ENCODE measurements around the gene OR4E2.
"Not testable (repeated sequence)": the region's sequence is repeated elsewhere in the genome, so short reads cannot be mapped to it uniquely, and the experiment has no call there.

The OR4E2 gene, protein sequence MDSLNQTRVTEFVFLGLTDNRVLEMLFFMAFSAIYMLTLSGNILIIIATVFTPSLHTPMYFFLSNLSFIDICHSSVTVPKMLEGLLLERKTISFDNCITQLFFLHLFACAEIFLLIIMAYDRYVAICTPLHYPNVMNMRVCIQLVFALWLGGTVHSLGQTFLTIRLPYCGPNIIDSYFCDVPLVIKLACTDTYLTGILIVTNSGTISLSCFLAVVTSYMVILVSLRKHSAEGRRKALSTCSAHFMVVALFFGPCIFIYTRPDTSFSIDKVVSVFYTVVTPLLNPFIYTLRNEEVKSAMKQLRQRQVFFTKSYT

DNA sequence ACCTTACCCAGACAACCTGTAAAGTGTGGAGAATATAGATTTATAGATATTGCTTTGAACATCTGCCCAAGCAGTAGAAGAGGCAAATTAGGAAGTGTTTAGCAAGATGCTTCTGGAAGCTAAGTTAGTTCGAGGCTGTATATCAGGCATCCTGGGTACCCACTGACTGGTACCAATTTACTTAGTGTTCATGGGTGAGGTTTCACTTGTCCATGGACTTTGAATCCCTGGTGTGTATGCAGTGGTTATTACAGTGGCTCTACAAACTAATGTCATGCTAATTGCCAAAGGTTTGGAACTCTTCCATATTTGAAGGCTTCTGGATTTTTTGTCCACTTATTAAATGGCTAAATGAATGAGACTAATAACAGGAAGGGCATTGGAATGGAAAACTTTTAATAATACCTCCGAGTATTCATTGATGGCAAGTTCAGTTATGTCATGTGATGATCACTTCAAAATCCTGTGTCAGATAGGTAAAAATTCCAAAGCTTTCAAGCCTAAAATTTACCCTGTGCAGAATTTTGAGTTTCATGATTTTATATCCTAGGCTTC lies at the start of gene OR4E2:
Gene OR4E2, plus strand, starts transcription at position 505 of the 555 bp plus-strand sequence. CDS start 11,248 bp downstream, outside the sequence.
- DNase-seq (ENCODE audit: low read depth in 2 of 2), result no peak

DNA sequence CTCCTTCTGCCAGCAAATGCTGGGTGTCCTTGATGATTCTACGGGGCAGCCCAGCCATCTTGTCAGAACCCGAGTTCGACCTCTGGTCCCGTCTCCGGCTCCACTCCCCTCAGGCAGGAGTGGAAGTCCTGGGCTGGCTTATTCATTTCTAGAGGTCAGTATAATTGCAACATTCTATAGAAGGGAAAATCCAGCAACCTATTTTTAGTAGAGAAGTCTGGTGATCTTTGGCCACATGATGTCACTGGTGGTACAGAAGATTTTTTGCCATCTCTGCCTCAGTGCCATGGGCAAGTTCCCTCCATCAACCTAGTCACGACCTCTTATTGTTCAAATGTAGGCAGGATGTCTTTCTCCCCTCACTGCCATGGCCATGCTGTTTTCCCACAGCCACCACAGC lies 41.3 kb upstream of the OR4E2 start:
- no peak for DNase-seq (ENCODE audit: low read depth in 2 of 2)

DNA sequence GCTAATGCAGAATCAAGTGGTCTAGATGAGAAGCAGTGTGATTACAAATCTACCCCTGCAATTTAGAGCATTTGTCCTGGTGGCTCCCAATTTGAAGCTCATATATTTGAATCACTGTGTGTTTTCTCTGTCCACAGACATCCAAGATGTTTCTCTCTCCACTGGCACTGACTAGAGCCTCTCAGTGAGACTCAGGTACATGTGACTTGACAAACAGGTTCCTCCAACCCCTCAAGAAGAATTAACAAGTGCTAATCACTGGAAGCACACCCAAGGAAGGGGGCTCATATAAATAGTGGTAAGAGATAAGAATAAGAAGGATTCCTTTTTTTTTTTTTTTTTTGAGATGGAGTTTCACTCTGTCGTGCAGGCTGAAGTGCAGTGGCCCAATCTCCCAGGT lies 39.4 kb upstream of the OR4E2 start:
- DNase-seq (ENCODE audit: low read depth in 2 of 2), result no peak

DNA sequence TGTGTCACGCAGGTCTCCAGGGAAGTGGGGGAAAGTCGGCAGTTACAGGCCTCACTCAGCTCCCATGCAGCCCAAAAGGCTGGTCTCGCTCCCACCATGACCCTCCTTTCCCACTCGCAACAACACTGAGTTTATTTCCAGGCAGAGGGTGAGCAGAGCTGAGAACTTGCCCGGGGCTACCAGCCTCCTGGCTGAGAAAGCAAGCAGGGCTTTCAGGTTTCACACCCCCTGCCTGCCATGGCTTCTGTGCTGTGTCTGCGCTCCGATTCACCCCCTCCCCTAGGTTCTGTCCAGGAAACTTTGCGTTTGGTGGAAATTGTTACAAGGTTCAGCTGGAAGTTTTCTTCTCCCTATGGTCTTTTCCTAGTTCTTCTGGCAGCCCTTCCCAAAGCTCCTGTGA lies 36.0 kb upstream of the OR4E2 start:
- no peak for DNase-seq (ENCODE audit: low read depth in 2 of 2)

DNA sequence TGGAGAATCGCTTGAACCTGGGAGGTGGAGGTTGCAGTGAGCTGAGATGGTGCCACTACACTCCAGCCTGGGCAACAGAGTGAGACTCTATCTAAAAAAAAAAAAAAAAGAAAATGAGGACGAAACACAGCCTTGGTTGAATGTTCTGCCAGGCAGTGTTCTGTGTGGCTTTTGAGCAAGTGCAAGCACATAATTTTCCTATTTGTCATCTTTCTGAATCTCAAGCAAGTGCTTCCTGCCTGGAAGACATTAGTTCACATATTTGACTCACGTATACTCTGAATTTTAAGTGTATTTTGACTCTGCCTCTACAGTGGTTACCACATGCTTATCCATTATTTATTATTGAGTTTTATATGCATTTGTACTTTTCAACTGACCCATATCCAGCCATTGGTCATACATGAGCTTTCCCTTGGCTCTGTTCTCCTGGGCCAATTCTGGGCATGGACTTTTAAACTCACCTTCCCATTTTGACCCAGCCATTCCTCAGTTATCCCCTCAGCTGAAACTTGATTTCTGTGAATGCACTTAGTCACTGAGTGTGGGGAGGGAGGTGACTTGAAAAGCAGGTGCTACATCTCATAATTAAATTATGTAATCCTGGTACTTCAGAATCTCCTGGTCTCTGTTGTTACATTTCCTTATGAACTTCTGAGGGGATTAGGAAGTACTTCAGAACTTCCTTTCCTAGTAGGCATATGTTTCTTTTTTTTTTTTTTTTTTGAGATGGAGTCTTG lies 27.0 kb upstream of the OR4E2 start:
- DNase-seq (ENCODE audit: low read depth in 2 of 2), result no peak

DNA sequence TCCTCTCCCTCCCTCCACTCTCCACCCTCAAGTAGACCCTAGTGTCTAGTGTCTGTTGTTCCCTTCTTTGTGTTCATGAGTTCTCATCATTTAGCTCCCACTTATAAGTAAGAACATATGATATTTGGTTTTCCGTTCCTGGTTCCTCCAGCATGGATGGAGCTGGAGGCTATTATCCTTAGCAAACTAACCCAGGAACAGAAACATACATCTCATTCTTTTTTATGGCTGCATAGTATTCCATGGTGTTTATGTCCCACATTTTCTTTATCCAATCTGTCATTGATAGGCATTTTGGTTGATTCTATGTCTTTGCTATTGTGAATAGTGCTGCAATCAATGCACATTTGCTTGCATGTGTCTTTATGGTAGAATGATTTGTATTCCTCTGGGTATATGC lies 23.1 kb upstream of the OR4E2 start:
- not testable (repeated sequence) for DNase-seq (ENCODE audit: low read depth in 2 of 2)

DNA sequence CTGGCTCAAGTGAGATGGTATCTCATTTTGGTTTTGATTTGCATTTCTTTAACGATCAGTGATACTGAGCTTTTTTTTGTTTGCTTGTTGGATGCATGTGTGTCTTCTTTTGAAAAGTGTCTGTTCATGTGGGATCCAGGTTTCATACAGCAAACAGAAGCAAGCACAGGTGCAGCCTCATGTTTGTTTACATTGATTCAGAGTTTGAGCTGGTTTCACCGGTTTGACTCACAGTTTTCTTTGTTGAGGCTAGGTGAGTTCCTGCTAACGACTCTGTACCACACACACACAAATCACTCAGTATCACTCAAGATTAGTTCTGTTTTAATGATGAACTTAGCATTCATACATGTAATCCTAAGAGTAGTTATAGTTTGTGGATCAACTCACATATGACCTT lies 22.6 kb upstream of the OR4E2 start:
- no peak for DNase-seq (ENCODE audit: low read depth in 2 of 2)

DNA sequence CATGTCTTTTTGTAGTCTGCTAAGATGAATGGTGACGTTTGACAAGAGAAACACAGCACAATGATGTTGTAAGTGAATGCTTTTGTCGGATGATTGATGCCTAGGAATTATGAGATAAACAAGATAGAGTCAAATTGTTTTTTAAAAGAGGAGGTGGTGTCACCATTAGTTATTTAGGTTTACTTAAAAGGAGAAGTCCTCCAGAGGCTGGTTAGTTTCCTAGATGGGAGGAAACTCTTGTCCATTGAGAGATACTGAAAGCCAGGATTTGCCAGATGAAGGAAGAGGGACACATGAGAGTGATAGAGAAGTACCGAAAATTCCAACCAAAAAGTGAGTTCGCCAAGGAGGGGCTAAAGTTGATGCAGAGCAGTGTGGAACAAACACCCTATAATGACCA lies 18.8 kb upstream of the OR4E2 start, which contains the start of gene OR10G2:
Gene OR10G2, minus strand, starts transcription at position 101 of the 400 bp plus-strand sequence. Its CDS starts 98 bp downstream, at position 3.
- DNase-seq (ENCODE audit: low read depth in 2 of 2), result no peak

DNA sequence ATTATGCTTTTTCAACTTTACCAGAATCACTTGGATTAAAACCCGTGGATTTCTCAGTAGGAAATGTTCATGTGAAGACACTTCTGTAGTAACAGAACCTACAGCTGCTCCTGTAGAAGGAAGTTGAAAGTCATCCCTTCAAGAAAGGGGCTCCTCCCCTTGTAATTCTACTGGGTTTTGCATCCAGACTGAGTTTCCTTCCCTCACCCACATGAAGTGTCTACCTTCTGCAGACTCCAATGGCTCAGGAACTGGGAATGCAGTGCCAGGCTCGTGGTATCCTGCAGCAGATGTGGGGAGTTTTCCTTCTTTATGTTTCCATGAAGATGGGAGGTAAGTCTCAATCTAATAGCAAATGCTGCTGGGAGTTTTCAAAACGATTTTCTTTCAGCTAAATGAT lies 11.0 kb upstream of the OR4E2 start:
- no peak for DNase-seq (ENCODE audit: low read depth in 2 of 2)

DNA sequence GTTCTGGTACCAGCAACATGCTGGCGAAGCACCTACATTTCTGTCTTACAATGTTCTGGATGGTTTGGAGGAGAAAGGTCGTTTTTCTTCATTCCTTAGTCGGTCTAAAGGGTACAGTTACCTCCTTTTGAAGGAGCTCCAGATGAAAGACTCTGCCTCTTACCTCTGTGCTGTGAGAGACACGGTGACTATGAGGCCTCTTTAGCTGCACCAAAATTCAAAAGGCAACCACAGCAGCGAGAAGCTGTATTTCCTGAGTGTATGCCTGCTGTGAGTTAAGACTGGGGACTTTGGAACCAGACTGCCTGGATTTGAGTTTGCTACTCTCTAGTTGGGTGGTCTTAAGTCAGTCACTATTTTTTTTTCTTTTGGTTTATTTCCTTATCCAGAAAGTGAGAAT lies 10.2 kb upstream of the OR4E2 start:
- no peak for DNase-seq (ENCODE audit: low read depth in 2 of 2)

DNA sequence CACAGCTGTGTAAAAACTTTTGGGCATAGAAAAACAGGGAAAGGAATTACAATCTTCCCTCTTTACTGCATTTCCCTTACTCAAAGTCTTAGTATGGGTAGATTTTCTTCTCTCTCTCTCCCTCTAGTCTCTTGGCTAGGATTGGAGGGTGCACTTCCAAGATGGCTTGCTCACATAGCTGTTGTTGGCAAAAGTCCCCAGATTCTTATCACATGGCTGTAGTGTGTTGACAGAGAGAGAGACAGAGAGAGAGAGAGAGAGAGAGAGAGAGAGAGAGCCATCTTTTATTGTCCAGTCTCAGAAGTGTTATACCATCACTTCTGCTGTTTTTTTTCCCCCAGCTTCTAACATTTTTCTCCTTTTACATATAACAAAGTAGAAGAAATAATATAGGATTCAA lies 6.3 kb upstream of the OR4E2 start:
- no peak for DNase-seq (ENCODE audit: low read depth in 2 of 2)

DNA sequence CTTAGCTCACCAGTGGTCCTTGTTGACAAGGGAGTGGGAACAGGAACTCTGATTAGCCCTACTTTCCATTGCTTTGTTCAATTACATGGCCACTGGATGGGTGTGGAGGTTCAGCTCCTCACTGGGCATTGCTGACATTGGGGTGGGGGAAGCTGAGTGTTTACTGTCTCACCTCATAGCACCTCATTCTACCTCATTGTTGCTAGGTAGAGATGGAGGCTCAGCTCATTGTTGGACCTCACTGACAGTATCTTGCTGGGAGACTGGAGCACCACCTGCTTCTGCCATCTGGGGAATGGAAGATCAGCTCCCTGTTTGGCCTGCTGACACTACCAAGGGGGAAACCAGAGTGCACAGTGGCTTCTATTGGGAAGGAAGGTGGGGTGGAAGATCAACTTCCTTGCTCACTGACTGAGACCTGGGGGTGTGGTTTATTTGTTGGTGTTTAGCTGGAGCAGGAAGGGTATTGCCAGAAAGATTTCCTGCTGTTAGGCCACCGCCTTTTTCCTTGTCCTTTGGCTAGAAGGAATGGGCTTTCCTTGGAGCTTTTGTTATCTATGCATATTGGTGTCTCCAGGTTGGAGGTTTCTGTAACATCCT lies 1.3 kb upstream of the OR4E2 start:
- no peak for DNase-seq (ENCODE audit: low read depth in 2 of 2)

DNA sequence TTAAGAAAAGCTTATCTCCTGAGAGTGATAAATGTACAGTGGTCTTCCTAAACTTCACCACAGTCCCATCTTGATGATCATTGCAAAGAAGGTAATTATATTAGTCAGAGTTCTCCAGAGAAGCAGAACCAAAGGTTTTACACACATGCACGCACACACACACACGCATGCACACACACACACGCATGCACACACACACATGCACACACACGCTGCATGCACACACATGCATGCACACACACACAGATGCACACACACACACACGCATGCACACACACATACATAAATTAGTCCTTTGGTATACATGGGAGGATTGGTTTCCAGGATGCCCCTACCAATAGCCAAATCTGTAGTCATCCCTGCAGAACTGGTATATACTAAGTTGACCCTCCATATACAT lies 580 bp downstream of the OR4E2 start:
- DNase-seq (ENCODE audit: low read depth in 2 of 2), result no peak

DNA sequence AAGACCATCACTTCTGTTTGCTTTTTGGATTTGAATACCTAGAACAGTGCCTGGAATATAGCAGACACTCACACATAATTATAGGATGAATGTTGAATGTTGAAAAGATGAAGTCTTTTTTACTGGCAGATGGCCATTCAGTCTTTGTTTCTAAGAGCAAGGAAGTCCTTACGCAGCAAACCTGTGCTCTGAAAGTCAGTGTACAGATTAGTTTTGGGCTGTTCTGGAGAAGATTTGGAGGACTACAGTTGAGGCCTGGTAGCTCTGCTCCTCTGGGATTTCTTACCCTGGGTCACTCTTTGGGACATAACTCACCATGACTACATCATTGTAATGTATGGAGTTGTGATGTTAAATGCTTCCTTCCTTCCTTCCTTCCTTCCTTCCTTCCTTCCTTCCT lies 3.3 kb downstream of the OR4E2 start:
- no peak for DNase-seq (ENCODE audit: low read depth in 2 of 2)

DNA sequence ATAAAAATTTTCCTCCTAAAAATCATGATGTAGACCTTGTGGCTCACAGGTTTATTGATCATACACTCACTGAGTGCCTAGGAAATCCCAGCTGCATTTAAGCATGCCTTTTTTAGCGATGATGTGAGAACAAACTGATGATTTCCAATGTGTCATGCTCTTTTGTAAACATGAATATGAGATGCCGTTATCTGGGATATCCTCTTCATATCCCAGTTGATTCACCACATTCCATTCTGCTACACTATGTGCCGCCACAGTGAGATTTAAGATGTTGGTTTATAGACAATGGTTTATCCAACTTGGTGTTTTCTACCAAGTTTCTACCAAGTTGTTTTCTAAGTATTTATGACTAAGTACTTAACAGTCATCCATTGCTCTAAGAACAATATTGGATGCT lies 14.7 kb downstream of the OR4E2 start:
- DNase-seq (ENCODE audit: low read depth in 2 of 2), result no peak

DNA sequence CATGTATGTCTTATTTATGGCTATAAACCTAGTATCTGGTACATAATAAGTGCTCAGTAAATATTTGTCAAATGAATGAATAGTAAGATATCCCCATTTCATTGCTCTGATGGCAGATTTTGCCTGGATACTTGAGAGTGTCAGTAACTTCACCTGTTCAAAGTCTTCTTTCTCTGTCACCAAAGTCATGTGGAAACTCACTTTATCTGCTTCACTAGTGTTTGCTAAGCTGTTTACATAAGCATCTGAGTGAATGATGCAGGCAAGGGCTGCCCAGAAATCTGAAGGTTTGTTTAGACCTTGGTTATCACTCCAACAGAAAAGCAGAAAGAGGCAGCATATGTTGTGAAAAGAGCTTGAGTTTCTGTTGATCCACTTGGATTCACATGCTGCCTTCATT lies 15.6 kb downstream of the OR4E2 start:
- DNase-seq (ENCODE audit: low read depth in 2 of 2), result no peak

DNA sequence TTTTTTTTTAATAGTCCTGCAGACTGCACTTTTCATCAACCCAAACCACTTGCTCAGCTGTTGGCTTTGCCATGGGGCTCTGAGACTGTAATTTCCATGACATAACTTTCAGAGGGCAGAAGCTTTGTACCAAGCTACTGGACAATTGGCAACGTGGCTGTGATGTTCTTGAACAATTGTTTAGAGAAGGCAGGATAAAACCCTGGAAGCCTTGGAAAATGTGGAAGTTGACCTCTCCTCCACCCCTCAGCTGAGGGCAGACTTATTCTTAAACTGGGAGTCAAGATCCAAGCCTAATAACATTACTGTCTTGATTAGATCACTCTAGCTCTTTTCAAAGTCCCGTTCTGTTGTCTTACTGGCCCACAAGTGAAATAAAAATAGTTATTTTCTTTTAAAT lies 17.7 kb downstream of the OR4E2 start:
- DNase-seq (ENCODE audit: low read depth in 2 of 2), result no peak

DNA sequence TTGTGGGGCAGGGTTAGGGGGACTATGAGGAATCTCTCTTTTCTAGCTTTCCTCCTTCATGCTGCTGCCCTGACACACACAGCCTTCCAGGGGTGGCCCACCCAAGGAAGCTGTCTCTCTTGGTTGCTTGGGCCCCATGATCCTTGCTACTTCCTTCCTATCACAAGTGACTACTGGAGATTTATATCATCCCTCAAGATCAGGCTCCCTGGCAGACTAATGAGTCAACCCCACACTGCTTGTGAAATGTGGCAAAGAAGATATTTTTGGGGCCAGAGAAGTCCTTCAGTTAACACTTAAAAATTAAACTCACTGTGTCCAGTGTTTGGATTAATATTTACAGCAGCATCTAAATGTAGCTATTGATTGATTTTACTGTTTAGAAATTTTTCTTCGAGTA lies 18.5 kb downstream of the OR4E2 start:
- no peak for DNase-seq (ENCODE audit: low read depth in 2 of 2)

DNA sequence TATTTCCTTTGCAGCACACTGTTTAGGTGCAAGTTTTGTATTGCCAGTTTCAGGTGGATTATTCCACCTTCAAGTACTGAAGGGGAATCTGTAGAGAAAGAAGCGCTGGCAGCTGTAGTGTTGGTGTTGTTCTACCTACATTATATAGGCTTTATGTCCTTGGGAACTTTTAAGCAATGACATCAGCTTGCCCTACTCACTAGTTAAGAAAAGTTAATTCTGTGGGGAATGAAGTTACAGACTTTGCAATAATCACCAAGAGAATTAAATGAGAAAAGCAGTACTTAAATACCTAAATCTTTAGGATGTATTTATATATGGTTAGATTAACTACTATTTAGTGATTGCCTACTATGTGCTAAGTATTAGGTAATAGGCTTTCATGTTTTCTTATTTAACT lies 20.1 kb downstream of the OR4E2 start, which contains the start of gene OR4E1:
Gene OR4E1, minus strand, starts transcription at position 101 of the 400 bp plus-strand sequence. CDS start 2,883 bp downstream, outside the sequence.
- no peak for DNase-seq (ENCODE audit: low read depth in 2 of 2)

DNA sequence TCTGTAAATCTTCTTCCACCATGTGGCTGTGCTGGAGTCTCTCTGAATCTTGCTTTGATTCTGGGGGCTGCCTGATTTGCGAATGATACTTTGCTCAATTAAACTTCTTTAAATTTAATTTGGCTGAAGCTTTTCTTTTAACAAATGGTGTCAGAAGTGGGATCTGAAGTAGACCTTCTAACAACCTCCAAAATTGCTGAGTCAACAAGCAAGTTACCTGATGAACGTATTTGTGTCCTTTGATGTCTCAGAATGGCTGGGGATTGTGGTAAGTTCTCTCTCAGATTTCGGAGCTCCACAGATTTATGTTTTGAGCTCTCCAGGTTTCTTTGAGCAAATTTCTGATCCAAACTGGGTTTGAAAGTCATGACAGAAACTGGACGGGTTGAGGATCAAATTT lies 21.9 kb downstream of the OR4E2 start:
- DNase-seq (ENCODE audit: low read depth in 2 of 2), result no peak

DNA sequence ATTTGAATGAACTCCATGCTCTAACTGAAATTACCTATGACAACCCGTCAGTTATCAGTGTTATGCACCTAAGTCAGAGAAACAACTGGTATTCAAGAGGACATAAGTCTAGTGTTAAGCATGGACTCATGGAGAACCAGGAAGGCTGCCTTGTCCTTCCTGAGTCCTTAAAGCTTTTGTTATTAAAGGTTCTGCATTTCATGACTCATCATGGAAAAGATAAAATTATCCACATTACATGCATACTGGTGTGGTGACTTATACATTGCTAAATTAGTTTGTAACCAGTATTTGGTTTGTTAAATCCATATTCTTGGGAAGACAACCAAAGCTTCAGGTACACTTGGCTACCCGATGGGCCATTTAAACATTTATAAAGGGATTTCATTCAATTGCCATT lies 26.4 kb downstream of the OR4E2 start:
- DNase-seq (ENCODE audit: low read depth in 2 of 2), result no peak

DNA sequence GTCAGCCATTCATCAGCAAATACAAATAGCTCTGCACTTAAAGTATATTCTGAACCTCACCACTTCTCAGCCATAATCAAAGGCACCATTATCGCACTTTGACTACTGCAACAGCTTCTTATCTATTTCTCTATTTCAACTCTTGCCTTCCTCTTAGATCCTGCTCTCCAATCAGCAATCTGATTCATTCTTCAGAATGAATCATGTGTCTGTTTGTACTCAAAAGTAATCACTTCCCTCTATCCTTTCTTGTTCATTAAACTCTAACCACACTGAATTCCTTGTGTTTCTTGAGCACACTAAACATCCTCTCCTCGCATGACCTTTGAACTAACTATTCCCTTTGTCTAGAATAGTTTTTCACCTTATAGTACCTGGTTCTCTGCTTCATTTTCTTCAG lies 32.8 kb downstream of the OR4E2 start:
- DNase-seq (ENCODE audit: low read depth in 2 of 2), result no peak

DNA sequence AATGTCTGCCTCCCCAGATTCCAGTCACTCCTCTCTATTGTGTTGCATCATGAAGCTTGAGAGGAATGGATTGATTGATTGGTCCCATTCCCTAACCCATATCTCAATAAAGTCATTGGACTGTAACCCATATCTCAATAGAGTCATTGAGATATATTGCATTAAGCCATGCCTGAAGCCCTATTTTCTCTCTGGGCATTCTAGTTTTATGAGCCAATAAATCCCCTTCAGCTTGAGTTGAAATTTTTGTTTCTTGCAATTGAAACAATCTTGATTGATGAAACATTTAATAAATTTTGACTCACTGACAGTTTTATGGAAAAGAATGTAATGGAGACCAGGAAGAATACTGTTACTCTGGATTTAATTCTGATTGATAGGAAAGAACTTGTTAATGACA lies 40.8 kb downstream of the OR4E2 start:
- DNase-seq (ENCODE audit: low read depth in 2 of 2), result no peak
